HepG2 (cell line): ENCODE measurements around the gene ETV6. TPM values are rescaled to one million over a fixed set of nuclear protein-coding genes. Genes with fewer than 3 reads are reported as not detected.
A peak's percentile ranks its signal among the peaks of the same experiment; 100 is the strongest.

Experiments
- ATAC-seq: fragments of 200-7000 bp; cut with Tn5 transposase; 3 replicates; pipeline ENCODE4 v1.9.1; 2020; ENCODE audit warnings: mild to moderate bottlenecking, moderate library complexity
- BruUV-seq: library from RNA; stranded (reverse); fragments of 400-500 nt; replicated peaks from 2 replicates; lab custom pipeline; 2021; lab: Mats Ljungman, UMichigan
- CTCF ChIA-PET: fragments of 300-600 bp; formaldehyde crosslinking; extraction: SDS; loops from one replicate; lab custom pipeline; 2021; ENCODE audit warnings: low total read pairs, inconsistent platforms, low intra/inter-chr PET ratio; lab: Yijun Ruan, JAX
- POLR2A ChIA-PET: fragments of 350-600 bp; sonication (Branson Sonifier 250); formaldehyde crosslinking; loops from one replicate; lab custom pipeline; 2020; ENCODE audit warnings: antibody characterized with exemption, inconsistent platforms; lab: Yijun Ruan, JAX
- DNase-seq: peaks from one replicate; pipeline ENCODE4 v3.0.0-alpha.2; 2015; ENCODE audit warnings: low spot score
- FAIRE-seq: peaks from 3 replicates; lab custom pipeline; 2011; peaks lifted over from hg19 to GRCh38; lab: Jason Lieb, UNC
- H2AFZ ChIP-seq: one replicate; pipeline ENCODE4 v1.6.1; 2011; ENCODE audit warnings: low read length, inconsistent platforms
- H3K27ac ChIP-seq: fragments of 300-600 bp; 3 replicates; pipeline ENCODE4 v1.8.0; 2011; ENCODE audit warnings: mixed run types, mild to moderate bottlenecking, mixed read lengths, low read length, inconsistent platforms; ENCODE audit not compliant: insufficient read depth; ENCODE audit errors: extremely low read length
- H3K27me3 ChIP-seq, 2 experiments: fragments of 200-600 bp in 1 of 2; 2 replicates in 1 of 2; 3 replicates in 1 of 2; pipeline versions ENCODE4 v1.6.0 to v1.8.0; 2011; ENCODE audit warnings: low read length in 2 of 2, mild to moderate bottlenecking in 2 of 2, moderate library complexity in 2 of 2, inconsistent platforms in 1 of 2; ENCODE audit not compliant: insufficient read depth in 2 of 2, control insufficient read depth in 1 of 2
- H3K36me3 ChIP-seq, 2 experiments: fragments of 200-600 bp in 1 of 2; replicated peaks in 1 of 2; 2 replicates in 1 of 2; 3 replicates in 1 of 2; pipeline versions ENCODE4 v1.5.1 to v1.8.0; 2011; ENCODE audit warnings: low read length in 2 of 2, inconsistent platforms in 1 of 2; ENCODE audit not compliant: insufficient read depth in 2 of 2, control insufficient read depth in 1 of 2
- H3K4me1 ChIP-seq: 2 replicates; pipeline ENCODE4 v1.5.1; 2012; ENCODE audit warnings: low read length, inconsistent platforms; ENCODE audit not compliant: insufficient read depth
- H3K4me2 ChIP-seq: 2 replicates; pipeline ENCODE4 v1.6.0; 2011; ENCODE audit warnings: low read depth, low read length, inconsistent platforms
- H3K4me3 ChIP-seq, 3 experiments: fragments of 200-600 bp in 1 of 3; sonication (generic), shearing (Covaris generic) in 1 of 3; replicated peaks in 1 of 3; 2 replicates each; pipeline ENCODE4 v1.5.1; 2011 to 2016; ENCODE audit warnings: low read length in 3 of 3, inconsistent platforms in 2 of 3, low read depth in 2 of 3, mild to moderate bottlenecking in 2 of 3, control low read depth in 1 of 3, mixed read lengths in 1 of 3; ENCODE audit not compliant: insufficient read depth in 1 of 3
- H3K79me2 ChIP-seq: one replicate; pipeline ENCODE4 v1.6.1; 2011; ENCODE audit warnings: low read length, inconsistent platforms; ENCODE audit not compliant: insufficient read depth
- H3K9ac ChIP-seq: 2 replicates; pipeline ENCODE4 v1.6.0; 2011; ENCODE audit warnings: mild to moderate bottlenecking, low read depth, low read length, inconsistent platforms; ENCODE audit not compliant: insufficient read depth
- H3K9me3 ChIP-seq: 2 replicates; pipeline ENCODE4 v1.5.1; 2012; ENCODE audit warnings: mild to moderate bottlenecking, low read length
- H4K20me1 ChIP-seq: 2 replicates; pipeline ENCODE4 v1.6.0; 2011; ENCODE audit warnings: inconsistent platforms, mild to moderate bottlenecking, low read length, moderate library complexity; ENCODE audit not compliant: insufficient read depth
- CAMTA2 ChIP-seq: sonication (generic); formaldehyde crosslinking; IDR thresholded peaks from 2 replicates; pipeline ENCODE4 v1.4.0; 2020; ENCODE audit warnings: mild to moderate bottlenecking, missing genetic modification reagents, borderline replicate concordance
- MAZ ChIP-seq, 2 experiments: sonication (generic) in 1 of 2; formaldehyde crosslinking in 1 of 2; IDR thresholded peaks; 2 replicates each; pipeline versions ENCODE4 v1.5.0 to v1.6.1; 2012 to 2020; ENCODE audit warnings: low read depth in 2 of 2, mild to moderate bottlenecking in 2 of 2, borderline replicate concordance in 1 of 2, improper control_type of control experiment in 1 of 2, low read length in 1 of 2, missing genetic modification reagents in 1 of 2, moderate library complexity in 1 of 2
- NFATC3 ChIP-seq: sonication (generic); formaldehyde crosslinking; IDR thresholded peaks from 2 replicates; pipeline ENCODE4 v1.5.1; 2020; ENCODE audit warnings: mild to moderate bottlenecking, missing genetic modification reagents
- SRSF4 ChIP-seq: fragments of 200-400 bp; formaldehyde crosslinking; IDR thresholded peaks from one replicate; pipeline ENCODE4 v1.6.1; 2018; ENCODE audit warnings: mild to moderate bottlenecking, low read depth, low read length, moderate library complexity; ENCODE audit not compliant: poor library complexity, severe bottlenecking
- ZHX1 ChIP-seq: sonication (generic); formaldehyde crosslinking; IDR thresholded peaks from 2 replicates; pipeline ENCODE4 v1.8.1; 2022; ENCODE audit warnings: low read depth, mild to moderate bottlenecking, missing genetic modification reagents
- ZNF879 ChIP-seq: sonication (generic); formaldehyde crosslinking; IDR thresholded peaks from 2 replicates; pipeline ENCODE4 v1.8.1; 2023; ENCODE audit warnings: missing genetic modification reagents
- WGBS: methylation state at CpG from one replicate; pipeline ENCODE4 v1.1.6; 2017; ENCODE audit warnings: low lambda C conversion rate; 5-methylcytosine and 5-hydroxymethylcytosine counted together
- in situ Hi-C: cut with HindIII; loops from 2 replicates; pipeline ENCODE4 v1.10.0; 2017; ENCODE audit warnings: low pct_unique_long_range_greater_than_20kb; ENCODE audit not compliant: extremely low pct_ligation_motif_present
- intact Hi-C: fragments of 100-400 bp; cut with micrococcal nuclease; formaldehyde crosslinking; loops from one replicate; pipeline ENCODE4 v1.10.0; 2022; ENCODE audit not compliant: unreplicated experiment
- polyA plus RNA-seq, 8 experiments: library from polyadenylated mRNA; depleted of rRNA in 3 of 8; stranded (reverse) in 7 of 8; unstranded in 1 of 8; fragments of >200 nt; fragmentation: Illumina TruSeq in 4 of 8; extraction: Trizol in 4 of 8; gene quantifications; 2 replicates each; pipeline versions ENCODE4 v1.2.1 to v1.2.3, GENCODE V29; 2011 to 2016; ENCODE audit warnings: low read depth in 4 of 8, missing spikeins in 1 of 8, mixed read lengths in 1 of 8; ENCODE audit not compliant: insufficient read depth in 1 of 8
- total RNA-seq, 5 experiments: library from RNA; depleted of rRNA; stranded (reverse); fragments of >200 nt; fragmentation: Illumina TruSeq; extraction: Trizol; gene quantifications; 2 replicates each; pipeline ENCODE4 v1.2.3, GENCODE V29; 2016; ENCODE audit warnings: low read depth in 1 of 5
- TF ChIP-seq, protein P1 (sequence below): sonication (generic); formaldehyde crosslinking; IDR thresholded peaks from 2 replicates; pipeline ENCODE4 v1.4.0; 2020; ENCODE audit warnings: missing genetic modification reagents
- TF ChIP-seq, protein P2 (sequence below): sonication (generic); formaldehyde crosslinking; IDR thresholded peaks from 2 replicates; pipeline ENCODE4 v1.4.0; 2020; ENCODE audit warnings: missing genetic modification reagents

Gene ETV6
- total and polyA plus RNA-seq, 2 of the 13 experiments (the other 11 are each of a cell fraction or from before 2014, with no cell fraction given): 2.2 to 3.0 TPM

DNA sequence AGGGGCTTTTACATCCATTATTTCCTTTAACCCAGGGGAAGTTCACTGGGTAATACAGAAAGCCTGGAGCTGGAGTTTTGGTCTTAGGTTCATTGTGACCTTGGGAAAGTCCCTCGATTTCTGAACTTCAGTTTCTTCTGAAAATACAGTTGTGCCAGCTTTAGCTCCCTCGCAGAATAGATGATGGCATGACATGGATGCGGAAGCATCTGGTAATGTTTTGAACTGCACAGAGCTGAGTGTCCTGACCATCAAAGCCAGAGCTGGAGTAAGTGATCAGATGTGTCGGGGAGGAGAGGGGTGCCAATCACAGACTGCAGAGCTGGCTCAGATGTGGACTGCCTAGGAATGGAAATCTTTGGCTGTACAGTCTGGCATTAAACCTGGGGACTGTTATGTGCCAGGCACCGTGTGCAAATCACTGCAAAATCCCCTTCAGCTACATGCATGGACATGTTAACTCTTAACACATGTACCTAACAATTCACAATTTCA, 180.9 kb downstream of the ETV6 start:
- ChIA-PET CTCF (no interaction called here), POLR2A (no interaction called here)
- Histone ChIP-seq H3K27me3 (no peaks in the 10 kb centered on the region), H3K36me3 (no peaks in the 10 kb centered on the region), H2AFZ (no peak overlapping the region), H3K4me3 (no peak overlapping the region), H3K9ac (no peak overlapping the region), H3K9me3 (no peaks in the 10 kb centered on the region), H4K20me1 (no peaks in the 10 kb centered on the region), H3K4me2 (no peak overlapping the region), H3K79me2 (no peaks in the 10 kb centered on the region), H3K27ac (no peak overlapping the region), H3K4me1 (peaks cover 27% of the 10 kb centered on the region)
- DNase-seq (no peak), ATAC-seq (no peak), FAIRE-seq (no peak)
- TF ChIP-seq, protein P1, sequence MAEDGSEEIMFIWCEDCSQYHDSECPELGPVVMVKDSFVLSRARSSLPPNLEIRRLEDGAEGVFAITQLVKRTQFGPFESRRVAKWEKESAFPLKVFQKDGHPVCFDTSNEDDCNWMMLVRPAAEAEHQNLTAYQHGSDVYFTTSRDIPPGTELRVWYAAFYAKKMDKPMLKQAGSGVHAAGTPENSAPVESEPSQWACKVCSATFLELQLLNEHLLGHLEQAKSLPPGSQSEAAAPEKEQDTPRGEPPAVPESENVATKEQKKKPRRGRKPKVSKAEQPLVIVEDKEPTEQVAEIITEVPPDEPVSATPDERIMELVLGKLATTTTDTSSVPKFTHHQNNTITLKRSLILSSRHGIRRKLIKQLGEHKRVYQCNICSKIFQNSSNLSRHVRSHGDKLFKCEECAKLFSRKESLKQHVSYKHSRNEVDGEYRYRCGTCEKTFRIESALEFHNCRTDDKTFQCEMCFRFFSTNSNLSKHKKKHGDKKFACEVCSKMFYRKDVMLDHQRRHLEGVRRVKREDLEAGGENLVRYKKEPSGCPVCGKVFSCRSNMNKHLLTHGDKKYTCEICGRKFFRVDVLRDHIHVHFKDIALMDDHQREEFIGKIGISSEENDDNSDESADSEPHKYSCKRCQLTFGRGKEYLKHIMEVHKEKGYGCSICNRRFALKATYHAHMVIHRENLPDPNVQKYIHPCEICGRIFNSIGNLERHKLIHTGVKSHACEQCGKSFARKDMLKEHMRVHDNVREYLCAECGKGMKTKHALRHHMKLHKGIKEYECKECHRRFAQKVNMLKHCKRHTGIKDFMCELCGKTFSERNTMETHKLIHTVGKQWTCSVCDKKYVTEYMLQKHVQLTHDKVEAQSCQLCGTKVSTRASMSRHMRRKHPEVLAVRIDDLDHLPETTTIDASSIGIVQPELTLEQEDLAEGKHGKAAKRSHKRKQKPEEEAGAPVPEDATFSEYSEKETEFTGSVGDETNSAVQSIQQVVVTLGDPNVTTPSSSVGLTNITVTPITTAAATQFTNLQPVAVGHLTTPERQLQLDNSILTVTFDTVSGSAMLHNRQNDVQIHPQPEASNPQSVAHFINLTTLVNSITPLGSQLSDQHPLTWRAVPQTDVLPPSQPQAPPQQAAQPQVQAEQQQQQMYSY (CRISPR knock-in tag): peak; percentile 88
- TF ChIP-seq SRSF4: no peak
- intact Hi-C loops: no loop called here
- WGBS: 86% methylated on average over 5 of the region's 5 CpGs
- in situ Hi-C loops: no loop called here
- BruUV-seq: no TSS peak

- CTCF ChIA-PET: no interaction called here
- no peak for ATAC-seq
- FAIRE-seq: no peak
- H3K79me2 ChIP-seq: no peaks in the 10 kb centered on the region
- H3K4me3 ChIP-seq: no peak overlapping the region
- peaks cover 27% of the 10 kb centered on the region for H3K4me1 ChIP-seq
- in situ Hi-C loops (no loop called here), intact Hi-C loops (no loop called here)
- H3K27ac ChIP-seq: no peak overlapping the region
- 44% methylated on average over 4 of the region's 4 CpGs for WGBS
- H3K36me3 ChIP-seq: no peaks in the 10 kb centered on the region
- H2AFZ ChIP-seq: no peak overlapping the region
- peak; percentile 31 for DNase-seq
- no peaks in the 10 kb centered on the region for H3K27me3 ChIP-seq
- H3K9me3 ChIP-seq: no peaks in the 10 kb centered on the region
- no peak overlapping the region for H3K4me2 ChIP-seq
- BruUV-seq: no TSS peak
- H3K9ac ChIP-seq: no peak overlapping the region
- H4K20me1 ChIP-seq: no peaks in the 10 kb centered on the region
- POLR2A ChIA-PET: no interaction called here
- TF ChIP-seq ZNF879 (CRISPR knock-in tag): no peak
- no peak for TF ChIP-seq MAZ (IDR thresholded peaks at IDR 0.05; ENCODE audit: borderline replicate concordance, low read depth, low read length)
- no peak for TF ChIP-seq MAZ (CRISPR knock-in tag; IDR thresholded peaks at IDR 0.05; ENCODE audit: low read depth)
- no peak for TF ChIP-seq NFATC3
- TF ChIP-seq ZHX1 (CRISPR knock-in tag): no peak
- TF ChIP-seq, protein P2, sequence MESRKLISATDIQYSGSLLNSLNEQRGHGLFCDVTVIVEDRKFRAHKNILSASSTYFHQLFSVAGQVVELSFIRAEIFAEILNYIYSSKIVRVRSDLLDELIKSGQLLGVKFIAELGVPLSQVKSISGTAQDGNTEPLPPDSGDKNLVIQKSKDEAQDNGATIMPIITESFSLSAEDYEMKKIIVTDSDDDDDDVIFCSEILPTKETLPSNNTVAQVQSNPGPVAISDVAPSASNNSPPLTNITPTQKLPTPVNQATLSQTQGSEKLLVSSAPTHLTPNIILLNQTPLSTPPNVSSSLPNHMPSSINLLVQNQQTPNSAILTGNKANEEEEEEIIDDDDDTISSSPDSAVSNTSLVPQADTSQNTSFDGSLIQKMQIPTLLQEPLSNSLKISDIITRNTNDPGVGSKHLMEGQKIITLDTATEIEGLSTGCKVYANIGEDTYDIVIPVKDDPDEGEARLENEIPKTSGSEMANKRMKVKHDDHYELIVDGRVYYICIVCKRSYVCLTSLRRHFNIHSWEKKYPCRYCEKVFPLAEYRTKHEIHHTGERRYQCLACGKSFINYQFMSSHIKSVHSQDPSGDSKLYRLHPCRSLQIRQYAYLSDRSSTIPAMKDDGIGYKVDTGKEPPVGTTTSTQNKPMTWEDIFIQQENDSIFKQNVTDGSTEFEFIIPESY: no peak
- no peak for TF ChIP-seq CAMTA2 (CRISPR knock-in tag)
These were observed 182.6 kb downstream of the ETV6 start for GRCh38 chr12:11832093-11832492.
